ENCODE data around the gene ICAM2.

- TF ChIP-seq CTCF (conservative IDR thresholded peaks at IDR 0.05; ENCODE audit: low read length) (no peak), EZH2phosphoT487 (IDR thresholded peaks at IDR 0.05; ENCODE audit: borderline replicate concordance) (no peak)
These were observed 36.0 kb upstream of the ICAM2 start for GRCh38 chr17:64056269-64057005.

Measured in Loucy (cell line).